Measurements from ENCODE around the gene HPSE2. TPM values are rescaled to one million over a fixed set of nuclear protein-coding genes. Genes with fewer than 3 reads are reported as not detected.

The HPSE2 gene
- total and polyA plus RNA-seq, 7 donors: under 0.01 to 11.8 (median 4.8) TPM

DNA sequence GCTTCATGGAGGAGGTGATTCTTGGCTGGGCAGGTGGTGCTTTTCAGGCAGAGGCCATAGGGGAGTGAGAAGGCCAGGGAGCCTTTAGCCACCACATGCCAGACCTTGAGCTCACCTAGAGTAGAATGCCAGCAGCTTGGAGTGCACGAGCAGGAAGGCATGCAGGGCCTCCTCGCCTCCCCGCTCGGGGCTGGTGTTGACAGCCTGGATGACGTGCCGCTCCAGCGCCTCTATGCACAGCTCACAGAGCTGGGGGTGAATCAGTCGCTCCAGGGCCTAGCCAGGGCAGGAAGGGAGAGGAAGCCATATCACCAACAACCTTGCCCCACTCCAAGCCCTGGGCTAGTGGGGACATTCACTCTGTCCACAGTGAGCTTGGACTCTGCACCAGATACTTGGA is 804.6 kb downstream of the HPSE2 start:
- no peak overlapping the region for H3K27ac ChIP-seq
- H3K36me3 ChIP-seq: peaks cover 33 to 96% (median 74%) of the 10 kb centered on the region in 4 donors
- H3K4me3 ChIP-seq: no peak overlapping the region
- 90 to 98% methylated on average over 8 of the region's 8 CpGs for WGBS, 2 donors
- TF ChIP-seq EP300 (IDR thresholded peaks at IDR 0.05): no peak
- no peak for TF ChIP-seq POLR2A (IDR thresholded peaks at IDR 0.05)
- TF ChIP-seq CTCF (IDR thresholded peaks at IDR 0.05): no peak
- no peak for TF ChIP-seq POLR2AphosphoS5 (IDR thresholded peaks at IDR 0.05)
- H3K4me1 ChIP-seq: no peaks in the 10 kb centered on the region
- no peaks in the 10 kb centered on the region for H3K27me3 ChIP-seq
- DNase-seq: no peak
- intact Hi-C loops (cut with DNase I): no loop called here
- peaks cover 0 to 2% (median 0%) of the 10 kb centered on the region in 4 donors for H3K9me3 ChIP-seq

- intact Hi-C loops (cut with DNase I): no loop called here
- TF ChIP-seq CTCF (IDR thresholded peaks at IDR 0.05): no peak
- TF ChIP-seq POLR2AphosphoS5 (IDR thresholded peaks at IDR 0.05): no peak
- no peak for TF ChIP-seq POLR2A (IDR thresholded peaks at IDR 0.05)
- no peak for TF ChIP-seq EP300 (IDR thresholded peaks at IDR 0.05)
- Histone ChIP-seq H3K4me3 (no peak overlapping the region), H3K4me1 (no peaks in the 10 kb centered on the region), H3K27me3 (no peaks in the 10 kb centered on the region), H3K36me3 (peaks cover 32 to 96% (median 71%) of the 10 kb centered on the region in 4 donors), H3K27ac (no peak overlapping the region), H3K9me3 (peaks cover 0 to 2% (median 0%) of the 10 kb centered on the region in 4 donors)
- no peak for DNase-seq
- WGBS, 2 donors: 96 to 97% methylated on average over 8 of the region's 8 CpGs
Measured at GRCh38 chr10:98430427-98430826, 805.2 kb downstream of the HPSE2 start.

- WGBS, 2 donors: 96 to 97% methylated on average over 22 of the region's 22 CpGs
- intact Hi-C loops (cut with DNase I): no loop called here
- DNase-seq: no peak
- H3K4me1 ChIP-seq: no peaks in the 10 kb centered on the region
- H3K27me3 ChIP-seq: no peaks in the 10 kb centered on the region
- no peak overlapping the region for H3K27ac ChIP-seq
- H3K9me3 ChIP-seq: peaks cover 0 to 2% (median 0%) of the 10 kb centered on the region in 4 donors
- peaks cover 23 to 92% (median 62%) of the 10 kb centered on the region in 4 donors for H3K36me3 ChIP-seq
- TF ChIP-seq POLR2A (IDR thresholded peaks at IDR 0.05) (no peak), POLR2AphosphoS5 (IDR thresholded peaks at IDR 0.05) (no peak), CTCF (IDR thresholded peaks at IDR 0.05) (no peak), EP300 (IDR thresholded peaks at IDR 0.05) (no peak)
- no peak overlapping the region for H3K4me3 ChIP-seq
Measured at GRCh38 chr10:98429320-98430072, 806.2 kb downstream of the HPSE2 start.

DNA sequence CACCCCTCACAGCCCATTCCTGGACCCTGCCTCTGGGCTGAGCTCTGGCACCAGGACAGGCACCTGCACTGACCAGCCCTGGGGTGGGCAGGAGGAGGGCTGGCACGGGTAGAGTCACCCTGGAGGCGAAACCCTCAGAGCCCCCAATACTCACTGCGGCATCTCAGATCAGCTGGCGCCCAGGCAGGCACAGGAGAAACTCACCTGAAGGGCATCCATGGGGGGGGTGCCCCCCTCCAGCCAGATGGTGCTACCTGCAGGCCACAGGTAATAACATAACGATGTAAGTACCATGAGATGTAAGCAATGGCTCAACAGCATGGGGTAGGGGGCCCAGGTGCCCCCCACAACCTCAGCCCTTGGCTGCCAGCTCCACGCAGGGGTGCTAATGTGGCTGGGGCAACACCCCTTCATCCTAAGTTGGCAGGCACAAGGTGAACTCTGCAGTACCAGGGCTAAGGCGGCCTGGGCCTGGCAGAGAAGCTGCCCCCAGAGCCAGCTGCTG is 808.6 kb downstream of the HPSE2 start:
- 93 to 98% methylated on average over 7 of the region's 7 CpGs for WGBS, 2 donors
- no peaks in the 10 kb centered on the region for H3K27me3 ChIP-seq
- H3K4me3 ChIP-seq: no peak overlapping the region
- intact Hi-C loops (cut with DNase I): no loop called here
- no peak overlapping the region for H3K27ac ChIP-seq
- peak; percentile 47 for DNase-seq
- no peaks in the 10 kb centered on the region for H3K9me3 ChIP-seq
- TF ChIP-seq POLR2A (IDR thresholded peaks at IDR 0.05) (no peak), EP300 (IDR thresholded peaks at IDR 0.05) (no peak), POLR2AphosphoS5 (IDR thresholded peaks at IDR 0.05) (no peak), CTCF (IDR thresholded peaks at IDR 0.05) (no peak)
- peaks cover 16 to 91% (median 46%) of the 10 kb centered on the region in 4 donors for H3K36me3 ChIP-seq
- H3K4me1 ChIP-seq: no peaks in the 10 kb centered on the region

All from sigmoid colon (tissue), 7 donors.